Gastrocnemius medialis (tissue), 4 donors: ENCODE results near the gene RNF121. TPM values are rescaled to one million over a fixed set of nuclear protein-coding genes. Genes with fewer than 3 reads are reported as not detected.

Source experiments
- ATAC-seq, 2 donors: fragments of 150-250 bp; one replicate each; pipeline ENCODE4 v1.9.1; 2016
- DNase-seq, 2 donors: peaks; one replicate each; pipeline ENCODE4 v3.0.0-alpha.2; 2019
- H3K27ac ChIP-seq, 4 donors: fragments of 200-600 bp; sonication (generic); 1 replicate in 1 of 4; 2 replicates in 3 of 4; pipeline ENCODE4 v1.5.1; 2016 to 2018; ENCODE audit warnings: mild to moderate bottlenecking in 2 of 4, moderate library complexity in 1 of 4
- H3K27me3 ChIP-seq, 3 donors: fragments of 200-600 bp; sonication (generic) in 2 of 3; 1 replicate in 1 of 3; 2 replicates in 2 of 3; pipeline versions ENCODE4 v1.5.1 to v1.6.0; 2016 to 2019; ENCODE audit warnings: mild to moderate bottlenecking in 1 of 3, moderate library complexity in 1 of 3
- H3K36me3 ChIP-seq, 2 donors: fragments of 200-600 bp; sonication (generic) in 1 of 2; one replicate each; pipeline ENCODE4 v1.5.1; 2017 to 2018
- H3K4me1 ChIP-seq, 2 donors: fragments of 200-600 bp; sonication (generic) in 1 of 2; one replicate each; pipeline ENCODE4 v1.5.1; 2016 to 2017; ENCODE audit warnings: mild to moderate bottlenecking in 2 of 2
- H3K4me3 ChIP-seq, 4 donors: fragments of 200-600 bp; sonication (generic) in 3 of 4; 1 replicate in 1 of 4; 2 replicates in 3 of 4; pipeline ENCODE4 v1.5.1; 2016 to 2019; ENCODE audit warnings: mild to moderate bottlenecking in 2 of 4
- H3K9me3 ChIP-seq, 3 donors: fragments of 200-600 bp; sonication (generic) in 2 of 3; 1 replicate in 1 of 3; 2 replicates in 2 of 3; pipeline ENCODE4 v1.5.1; 2016 to 2019
- POLR2A ChIP-seq, 2 donors: fragments of 450-650 bp; IDR thresholded peaks; one replicate each; pipeline ENCODE4 v1.6.1; 2017; ENCODE audit warnings: antibody characterized with exemption in 2 of 2, mild to moderate bottlenecking in 2 of 2, moderate library complexity in 2 of 2
- in situ Hi-C, 4 donors: fragments of 200-750 bp; cut with MboI; loops; one replicate each; pipeline versions ENCODE4 v1.15.0 to v1.8.0; 2017; ENCODE audit warnings: low sequenced_read_pairs in 4 of 4
- intact Hi-C: fragments of 100-400 bp; cut with DNase I; formaldehyde crosslinking; loops from one replicate; pipeline ENCODE4 v1.15.1; 2023; ENCODE audit warnings: low total_unique reads
- total RNA-seq, 4 donors: library from RNA; depleted of rRNA; stranded (reverse); fragments of >200 nt; gene quantifications; one replicate each; pipeline versions ENCODE4 v1.1.0 to v1.2.3, GENCODE V29; 2016
- TF ChIP-seq, protein P1 (sequence below), 5 experiments: fragments of 450-650 bp in 3 of 5; fragments of 200-600 bp in 2 of 5; sonication (generic) in 2 of 5; IDR thresholded peaks in 4 of 5; conservative IDR thresholded peaks in 1 of 5; 1 replicate in 4 of 5; 2 replicates in 1 of 5; pipeline ENCODE4 v1.5.1; 2016 to 2019; ENCODE audit warnings: antibody characterized with exemption in 5 of 5, mild to moderate bottlenecking in 3 of 5, moderate library complexity in 3 of 5

The RNF121 gene
- total RNA-seq, 4 donors from 2014 or later = 25.0 to 35.5 (median 26.7) TPM

GRCh38 chr11:71979094-71979493 lies 50.2 kb downstream of the RNF121 start:
- no peak overlapping the region for H3K27ac ChIP-seq
- H3K4me3 ChIP-seq = no peak overlapping the region
- peaks cover 3 to 8% of the 10 kb centered on the region in 2 donors for H3K4me1 ChIP-seq
- H3K36me3 ChIP-seq = no peaks in the 10 kb centered on the region
- TF ChIP-seq, protein P1, sequence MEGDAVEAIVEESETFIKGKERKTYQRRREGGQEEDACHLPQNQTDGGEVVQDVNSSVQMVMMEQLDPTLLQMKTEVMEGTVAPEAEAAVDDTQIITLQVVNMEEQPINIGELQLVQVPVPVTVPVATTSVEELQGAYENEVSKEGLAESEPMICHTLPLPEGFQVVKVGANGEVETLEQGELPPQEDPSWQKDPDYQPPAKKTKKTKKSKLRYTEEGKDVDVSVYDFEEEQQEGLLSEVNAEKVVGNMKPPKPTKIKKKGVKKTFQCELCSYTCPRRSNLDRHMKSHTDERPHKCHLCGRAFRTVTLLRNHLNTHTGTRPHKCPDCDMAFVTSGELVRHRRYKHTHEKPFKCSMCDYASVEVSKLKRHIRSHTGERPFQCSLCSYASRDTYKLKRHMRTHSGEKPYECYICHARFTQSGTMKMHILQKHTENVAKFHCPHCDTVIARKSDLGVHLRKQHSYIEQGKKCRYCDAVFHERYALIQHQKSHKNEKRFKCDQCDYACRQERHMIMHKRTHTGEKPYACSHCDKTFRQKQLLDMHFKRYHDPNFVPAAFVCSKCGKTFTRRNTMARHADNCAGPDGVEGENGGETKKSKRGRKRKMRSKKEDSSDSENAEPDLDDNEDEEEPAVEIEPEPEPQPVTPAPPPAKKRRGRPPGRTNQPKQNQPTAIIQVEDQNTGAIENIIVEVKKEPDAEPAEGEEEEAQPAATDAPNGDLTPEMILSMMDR (IDR thresholded peaks at IDR 0.05 in 4 of 5, conservative IDR thresholded peaks at IDR 0.05 in 1 of 5) = no peak
- no peak for TF ChIP-seq POLR2A (IDR thresholded peaks at IDR 0.05)
- ATAC-seq (no peak), DNase-seq (no peak)
- H3K27me3 ChIP-seq = no peaks in the 10 kb centered on the region
- in situ Hi-C loops = loop anchor here in 2 of 4 donors (25.0 kb wide), 2 partner anchors 433 to 458 kb away; partner anchors contain the start of gene CLPB (in 1 of the 2)
- intact Hi-C loops = loop anchor here (2.0 to 10.0 kb wide), 2 partner anchors 166 to 436 kb away; no protein-coding TSS in a partner anchor
- H3K9me3 ChIP-seq = no peaks in the 10 kb centered on the region

DNA sequence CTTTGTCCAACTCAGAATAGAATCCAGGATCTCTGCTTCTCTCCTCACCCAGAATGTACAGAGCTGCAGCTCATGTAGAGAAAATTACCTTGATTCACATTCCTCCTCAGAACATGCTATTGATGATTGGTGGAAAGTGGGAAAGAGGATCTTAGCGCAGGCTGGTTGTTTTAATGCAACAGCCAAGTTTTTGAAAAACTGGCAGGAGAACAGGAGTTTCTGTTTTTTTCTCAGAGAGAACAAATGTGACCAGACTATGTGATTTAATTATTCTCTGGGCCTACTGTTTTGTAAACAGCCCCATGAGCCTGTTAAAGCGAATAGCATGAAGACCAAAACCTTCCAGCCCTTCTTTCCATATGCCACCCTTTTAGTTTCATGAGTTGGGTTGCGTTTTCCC lies 50.8 kb downstream of the RNF121 start:
- H3K27ac ChIP-seq = no peak overlapping the region
- intact Hi-C loops = loop anchor here (2.0 to 10.0 kb wide), 2 partner anchors 165 to 435 kb away; no protein-coding TSS in a partner anchor
- H3K36me3 ChIP-seq = no peaks in the 10 kb centered on the region

DNA sequence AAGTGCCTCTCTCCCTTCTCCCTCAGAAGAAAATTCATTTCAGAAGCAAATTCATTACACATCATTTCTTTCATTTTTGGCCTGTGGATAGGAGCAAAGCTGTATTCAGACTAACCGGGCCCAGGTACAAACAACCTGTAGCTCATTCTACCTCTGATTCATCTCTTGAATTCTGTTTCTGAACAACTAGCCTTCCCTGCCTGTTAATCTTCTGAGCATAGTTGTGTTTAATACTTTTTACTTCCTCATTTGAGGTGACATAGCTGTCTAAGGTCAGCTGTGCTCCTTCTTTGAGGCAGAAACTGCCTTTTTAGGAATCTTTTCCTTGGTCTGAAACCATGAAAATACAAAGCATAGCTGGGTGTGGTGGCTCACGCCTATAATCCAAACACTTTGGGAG lies 57.3 kb downstream of the RNF121 start:
- ATAC-seq = no peak
- H3K9me3 ChIP-seq = no peaks in the 10 kb centered on the region
- in situ Hi-C loops (loop anchor here in 2 of 4 donors (25.0 kb wide), 2 partner anchors 426 to 451 kb away; partner anchors contain the start of gene CLPB (in 1 of the 2)), intact Hi-C loops (no loop called here)
- peaks cover 0 to 7% of the 10 kb centered on the region in 2 donors for H3K36me3 ChIP-seq
- no peaks in the 10 kb centered on the region for H3K27me3 ChIP-seq
- no peak for DNase-seq
- no peak overlapping the region for H3K27ac ChIP-seq
- H3K4me1 ChIP-seq = no peaks in the 10 kb centered on the region
- no peak overlapping the region for H3K4me3 ChIP-seq
- TF ChIP-seq, protein P1 (IDR thresholded peaks at IDR 0.05 in 4 of 5, conservative IDR thresholded peaks at IDR 0.05 in 1 of 5) = no peak
- no peak for TF ChIP-seq POLR2A (IDR thresholded peaks at IDR 0.05)

More for the DNA sequence above, 50.8 kb downstream of the RNF121 start:
- in situ Hi-C loops = loop anchor here in 2 of 4 donors (25.0 kb wide), 2 partner anchors 433 to 458 kb away; partner anchors contain the start of gene CLPB (in 1 of the 2)
- Histone ChIP-seq H3K27me3 (no peaks in the 10 kb centered on the region), H3K9me3 (no peaks in the 10 kb centered on the region), H3K4me3 (no peak overlapping the region), H3K4me1 (peaks cover 3 to 8% of the 10 kb centered on the region in 2 donors)
- TF ChIP-seq POLR2A (IDR thresholded peaks at IDR 0.05) = no peak
- TF ChIP-seq, protein P1 (IDR thresholded peaks at IDR 0.05 in 4 of 5, conservative IDR thresholded peaks at IDR 0.05 in 1 of 5) = no peak
- DNase-seq (no peak), ATAC-seq (no peak)

- no peak for ATAC-seq
- no peaks in the 10 kb centered on the region for H3K27me3 ChIP-seq
- no peaks in the 10 kb centered on the region for H3K9me3 ChIP-seq
- no peak for DNase-seq
- H3K4me1 ChIP-seq = no peaks in the 10 kb centered on the region
- no peak overlapping the region for H3K27ac ChIP-seq
- in situ Hi-C loops (loop anchor here in 2 of 4 donors (25.0 kb wide), 2 partner anchors 425 to 450 kb away; partner anchors contain the start of gene CLPB (in 1 of the 2)), intact Hi-C loops (no loop called here)
- H3K4me3 ChIP-seq = no peak overlapping the region
- peaks cover 0 to 10% of the 10 kb centered on the region in 2 donors for H3K36me3 ChIP-seq
- TF ChIP-seq, protein P1 (IDR thresholded peaks at IDR 0.05 in 4 of 5, conservative IDR thresholded peaks at IDR 0.05 in 1 of 5) = no peak
- no peak for TF ChIP-seq POLR2A (IDR thresholded peaks at IDR 0.05)
Measured at GRCh38 chr11:71987521-71987920, 58.7 kb downstream of the RNF121 start.
